Ammon's horn (tissue), 1 donor: ENCODE measurements around the gene CPA4.
"Not testable (repeated sequence)": the region's sequence is repeated elsewhere in the genome, so short reads cannot be mapped to it uniquely, and the experiment has no call there.

Experiments
- DNase-seq: peaks from one replicate; pipeline ENCODE4 v3.0.0-alpha.2; 2016; ENCODE audit warnings: low spot score

The CPA4 gene, protein sequence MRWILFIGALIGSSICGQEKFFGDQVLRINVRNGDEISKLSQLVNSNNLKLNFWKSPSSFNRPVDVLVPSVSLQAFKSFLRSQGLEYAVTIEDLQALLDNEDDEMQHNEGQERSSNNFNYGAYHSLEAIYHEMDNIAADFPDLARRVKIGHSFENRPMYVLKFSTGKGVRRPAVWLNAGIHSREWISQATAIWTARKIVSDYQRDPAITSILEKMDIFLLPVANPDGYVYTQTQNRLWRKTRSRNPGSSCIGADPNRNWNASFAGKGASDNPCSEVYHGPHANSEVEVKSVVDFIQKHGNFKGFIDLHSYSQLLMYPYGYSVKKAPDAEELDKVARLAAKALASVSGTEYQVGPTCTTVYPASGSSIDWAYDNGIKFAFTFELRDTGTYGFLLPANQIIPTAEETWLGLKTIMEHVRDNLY

GRCh38 chr7:130292682-130293257 lies at the start of gene CPA4:
CPA4 (plus strand) TSS chr7:130293161; CDS start chr7:130293181, 20 bp downstream.
- DNase-seq, result no peak

DNA sequence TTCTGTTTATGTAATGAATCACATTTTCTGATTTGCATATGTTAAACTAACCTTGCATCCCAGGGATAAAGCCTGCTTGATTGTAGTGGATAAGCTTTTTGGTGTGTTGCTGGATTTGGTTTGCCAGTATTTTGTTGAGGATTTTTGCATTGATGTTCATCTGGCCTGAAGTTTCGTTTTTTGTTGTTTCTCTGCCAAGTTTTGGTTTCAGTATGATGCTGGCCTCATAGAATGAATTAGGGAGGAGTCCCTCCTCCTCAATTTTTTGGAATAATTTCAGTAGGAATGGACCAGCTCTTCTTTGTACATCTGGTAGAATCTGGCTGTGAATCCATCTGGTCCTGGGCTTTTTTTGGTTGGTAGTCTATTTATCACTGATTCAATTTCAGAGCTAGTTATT lies 49.5 kb upstream of the CPA4 start:
- not testable (repeated sequence) for DNase-seq

DNA sequence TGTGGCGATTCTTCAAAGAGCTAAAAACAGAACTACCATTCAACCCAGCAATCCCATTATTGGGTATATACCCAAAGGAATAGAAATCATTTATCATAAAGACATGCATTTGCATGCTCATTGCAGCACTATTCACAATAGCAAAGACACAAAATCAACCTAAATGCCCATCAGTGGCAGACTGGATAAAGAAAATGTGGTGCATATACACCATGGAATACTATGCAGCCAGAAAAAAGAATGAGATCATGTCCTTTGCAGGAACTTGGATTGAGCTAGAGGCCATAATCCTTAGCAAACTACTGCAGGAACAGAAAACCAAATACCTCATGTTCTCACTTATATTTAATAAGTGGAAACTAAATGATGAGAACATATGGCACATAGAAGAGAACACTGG lies 46.5 kb upstream of the CPA4 start:
- DNase-seq, result not testable (repeated sequence)

DNA sequence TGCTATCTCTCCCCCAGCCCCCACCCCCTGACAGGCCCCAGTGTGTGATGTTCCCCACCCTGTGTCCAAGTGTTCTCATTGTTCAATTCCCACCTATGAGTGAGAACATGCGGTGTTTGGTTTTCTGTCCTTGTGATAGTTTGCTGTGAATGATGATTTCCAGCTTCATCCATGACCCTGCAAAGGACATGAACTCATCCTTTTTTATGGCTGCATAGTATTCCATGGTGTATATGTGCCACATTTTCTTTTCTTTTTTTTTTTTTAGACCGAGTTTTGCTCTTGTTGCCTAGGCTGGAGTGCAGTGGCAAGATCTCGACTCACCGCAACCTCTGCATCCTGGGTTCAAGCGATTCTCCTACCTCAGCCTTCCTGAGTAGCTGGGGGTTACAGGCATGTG lies 44.1 kb upstream of the CPA4 start:
- not testable (repeated sequence) for DNase-seq

- not testable (repeated sequence) for DNase-seq
These were observed 43.3 kb upstream of the CPA4 start for GRCh38 chr7:130249626-130250025.

DNA sequence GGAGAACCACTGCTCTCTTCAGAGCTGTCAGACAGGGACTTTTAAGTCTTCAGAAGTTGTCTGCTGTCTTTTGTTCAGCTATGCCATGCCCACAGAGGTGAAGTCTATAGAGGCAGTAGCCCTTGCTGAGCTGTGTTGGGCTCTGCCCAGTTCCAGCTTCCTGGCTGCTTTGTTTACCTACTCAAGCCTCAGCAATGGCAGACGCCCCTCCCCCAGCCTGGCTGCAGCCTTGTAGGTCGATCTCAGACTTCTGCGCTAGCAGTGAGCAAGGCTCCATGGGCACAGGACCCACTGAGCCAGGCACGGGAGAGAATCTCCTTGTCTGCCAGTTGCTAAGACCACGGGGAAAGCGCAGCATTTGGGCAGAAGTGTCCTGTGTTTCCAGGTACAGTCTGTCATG lies 38.4 kb upstream of the CPA4 start:
- no peak for DNase-seq

DNA sequence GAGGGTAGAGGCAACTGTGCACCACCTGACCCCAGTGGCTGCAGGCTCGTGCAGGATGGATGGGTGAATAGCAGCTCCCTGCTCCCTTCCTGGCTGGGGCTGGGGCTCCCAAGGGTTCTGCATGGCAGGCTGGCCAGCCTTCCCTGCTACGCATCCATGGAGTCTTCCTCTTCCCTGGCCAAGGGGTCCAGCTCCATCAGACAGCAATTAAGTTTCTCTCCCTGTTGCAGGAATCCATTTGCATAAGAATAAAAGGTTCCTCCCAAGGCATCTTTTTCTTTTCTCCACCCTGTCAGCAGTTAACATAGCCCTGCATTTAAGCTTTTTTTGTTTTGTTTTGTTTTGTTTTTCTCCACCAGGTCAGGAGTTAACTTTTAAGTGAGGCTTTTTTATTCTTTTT lies 36.3 kb upstream of the CPA4 start:
- DNase-seq, result no peak

GRCh38 chr7:130258494-130259078 lies 34.4 kb upstream of the CPA4 start:
- DNase-seq, result no peak

DNA sequence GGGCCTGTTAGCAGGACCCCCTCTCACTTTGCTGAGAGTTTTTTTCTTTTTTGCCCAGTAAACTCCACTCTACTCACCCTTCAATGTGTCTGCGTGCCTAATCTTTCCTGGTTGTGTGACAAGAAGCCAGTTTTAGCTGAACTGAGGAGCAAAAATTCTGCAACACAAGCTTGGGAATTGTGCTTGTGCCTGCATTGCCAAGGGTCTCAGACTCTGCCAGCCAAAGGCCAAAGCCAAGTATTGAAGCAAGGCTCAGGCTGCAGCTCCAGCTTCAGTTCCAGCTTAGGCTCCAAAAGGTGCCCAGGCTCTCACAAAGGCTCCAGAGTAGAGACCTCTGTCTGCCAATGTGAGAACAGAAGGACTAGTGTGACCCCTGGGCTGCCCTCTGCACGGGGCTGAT lies 30.5 kb upstream of the CPA4 start:
- peak; percentile 45 for DNase-seq

DNA sequence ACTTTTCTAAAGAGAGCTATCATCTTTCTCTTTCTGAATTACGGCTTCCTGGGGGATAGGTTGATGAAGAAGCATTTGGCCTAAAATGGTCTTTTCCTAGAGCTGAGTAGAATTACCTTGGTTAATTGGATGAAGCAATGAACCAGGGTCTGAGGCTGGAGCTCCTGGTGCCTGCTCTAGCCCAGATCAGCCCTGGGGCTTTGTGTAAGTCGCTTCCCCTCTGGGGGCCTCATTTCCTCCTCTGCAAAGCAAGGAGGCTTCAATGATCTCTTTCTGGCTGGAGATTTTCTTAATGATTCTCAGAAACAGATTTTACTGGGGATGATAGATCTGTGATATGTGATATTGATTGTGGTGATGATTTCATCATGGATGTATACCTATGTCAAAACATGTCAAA lies 29.8 kb upstream of the CPA4 start:
- DNase-seq, result no peak

- no peak for DNase-seq
These were observed 26.6 kb upstream of the CPA4 start, which contains the start of gene CPA2 for GRCh38 chr7:130266258-130266960. CPA2 (plus strand) TSS chr7:130266863; CDS start chr7:130266882, 19 bp downstream.

DNA sequence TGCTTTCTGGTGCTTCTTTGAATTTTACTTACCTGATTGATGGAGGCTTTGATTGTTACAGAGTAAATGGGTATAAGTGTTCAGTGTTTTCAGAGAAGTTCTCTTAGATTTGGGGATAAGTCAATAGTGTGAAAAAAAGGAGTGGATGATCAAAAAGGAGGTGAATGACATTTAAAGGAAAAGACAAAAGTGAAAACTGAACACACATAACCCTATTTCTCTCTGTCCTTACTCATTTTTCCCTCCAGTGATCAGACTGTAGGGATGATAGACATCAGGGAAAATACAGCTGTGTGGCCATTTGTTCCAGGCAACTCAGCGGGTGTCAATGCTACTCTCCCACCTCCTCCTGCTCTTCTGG lies 26.0 kb upstream of the CPA4 start:
- no peak for DNase-seq

GRCh38 chr7:130268463-130269317 lies 24.3 kb upstream of the CPA4 start:
- DNase-seq, result no peak

DNA sequence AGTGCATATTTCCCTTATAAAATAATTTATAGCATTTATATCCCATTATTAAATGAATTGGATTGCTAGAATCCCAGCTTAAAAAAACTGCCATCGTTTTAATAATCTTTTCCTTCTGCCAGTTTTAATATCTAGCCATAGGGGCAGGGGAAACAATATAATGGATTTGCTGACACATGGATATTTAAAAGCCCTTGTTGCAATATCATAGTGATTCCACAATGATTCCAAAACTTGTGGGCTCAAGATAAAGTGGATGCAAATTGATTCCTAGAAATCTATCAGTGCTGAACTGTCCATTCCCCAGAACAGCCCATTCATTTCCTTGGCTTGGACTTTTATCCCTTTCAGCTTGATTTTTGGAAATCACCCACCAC lies 23.7 kb upstream of the CPA4 start:
- no peak for DNase-seq

GRCh38 chr7:130270947-130271800 lies 21.8 kb upstream of the CPA4 start:
- no peak for DNase-seq

DNA sequence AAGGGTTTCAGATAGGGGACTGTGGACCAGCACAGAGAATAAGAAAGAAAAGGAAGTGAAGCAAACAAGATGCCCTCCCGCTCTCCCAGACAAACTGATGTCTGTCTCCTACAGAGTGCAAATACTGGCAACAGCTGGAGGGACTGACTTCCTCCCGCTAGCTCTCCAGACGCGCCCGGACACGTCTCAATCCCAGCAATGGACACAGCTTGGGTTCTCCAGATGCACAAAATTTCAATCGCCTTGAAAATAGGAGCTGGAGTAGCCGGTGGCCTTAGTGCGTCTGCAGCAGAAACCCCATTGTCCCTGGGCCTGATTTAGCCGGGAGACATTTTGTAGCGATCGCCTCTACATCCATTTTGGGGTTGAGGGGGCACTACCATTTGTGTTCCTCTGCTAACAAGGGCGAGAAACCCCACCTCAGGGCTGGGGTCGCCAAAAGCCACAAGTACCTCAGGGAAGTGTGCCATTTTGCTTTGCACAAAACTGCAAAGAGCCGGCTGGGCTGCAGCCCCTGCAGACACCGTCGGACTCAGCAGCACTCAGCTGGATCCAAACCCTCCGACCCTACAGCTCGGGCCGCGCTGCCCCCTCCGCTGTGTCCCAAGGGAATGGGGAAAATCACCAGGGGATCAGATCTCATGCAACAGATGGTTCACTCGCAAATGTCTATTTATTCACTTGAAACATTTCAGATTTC lies 20.4 kb upstream of the CPA4 start:
- DNase-seq, result peak; percentile 30

DNA sequence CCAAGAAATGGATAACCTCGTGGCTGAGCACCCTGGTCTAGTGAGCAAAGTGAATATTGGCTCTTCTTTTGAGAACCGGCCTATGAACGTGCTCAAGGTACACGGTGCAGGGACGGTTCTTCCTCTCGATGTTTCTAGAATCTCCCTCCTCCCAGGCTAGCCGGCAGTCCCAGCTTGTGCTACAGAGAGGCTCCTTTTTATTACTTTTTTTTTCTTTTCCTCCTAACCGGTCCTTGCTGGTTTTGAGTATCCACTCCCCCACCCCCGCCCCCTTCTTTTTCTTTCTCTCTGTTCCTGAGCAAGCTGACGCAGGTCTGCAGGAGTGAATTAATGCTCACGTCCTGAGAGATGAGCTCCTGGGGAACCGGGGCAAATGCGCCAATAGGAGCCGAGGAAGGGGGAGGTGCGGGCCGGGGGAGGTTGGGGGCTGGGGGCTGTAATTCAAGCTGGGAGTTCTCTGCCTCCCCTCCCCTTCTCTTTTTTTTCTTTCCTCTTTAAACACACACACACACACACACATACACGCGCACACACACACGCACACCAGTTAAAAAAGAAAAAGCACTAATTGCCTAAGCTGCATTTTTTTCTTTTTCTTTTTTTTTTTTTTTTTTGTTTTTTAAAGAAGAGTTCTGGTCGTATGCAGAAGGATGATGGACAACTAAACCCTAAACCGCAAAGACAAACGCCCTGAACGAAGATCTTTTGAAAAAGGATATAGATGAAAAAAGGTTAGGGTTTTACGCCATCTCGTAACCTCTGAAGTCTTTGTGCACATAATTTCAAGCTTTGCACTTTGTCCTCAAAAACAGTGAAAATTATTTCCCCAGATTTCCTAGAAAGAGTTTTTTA lies 19.7 kb upstream of the CPA4 start:
- peak; percentile 52 for DNase-seq

GRCh38 chr7:130273933-130274255 lies 19.1 kb upstream of the CPA4 start:
- peak; percentile 29 for DNase-seq

DNA sequence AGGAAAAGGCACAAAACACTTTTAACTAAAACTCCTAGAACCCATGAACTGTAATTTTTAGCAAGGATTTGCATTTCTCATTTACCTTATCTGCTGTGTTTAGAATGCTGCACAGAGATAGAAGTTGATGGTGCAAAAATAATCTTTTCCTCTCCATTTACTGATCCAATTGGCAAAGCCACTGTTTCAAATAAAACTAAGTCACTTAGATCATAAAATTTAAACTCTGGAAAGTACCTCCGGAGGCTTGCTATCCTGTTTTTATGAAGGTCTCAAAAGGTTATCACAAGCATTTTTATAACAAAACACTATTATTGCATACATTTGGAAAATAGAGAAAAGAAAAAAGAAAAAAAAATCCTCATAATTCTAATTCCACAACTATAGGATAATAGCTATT lies 18.7 kb upstream of the CPA4 start:
- no peak for DNase-seq
